Measurements from ENCODE around the gene KRT77.

The KRT77 gene

GRCh38 chr12:52735816-52736632 is 32.7 kb upstream of the KRT77 start:
- no peak overlapping the region for H3K4me2 ChIP-seq (ENCODE audit: low read length)
- H3K4me3 ChIP-seq (ENCODE audit: low read length): no peak overlapping the region
- no peaks in the 10 kb centered on the region for H3K9me3 ChIP-seq (ENCODE audit: insufficient read depth, low read length)
- H3K27ac ChIP-seq (ENCODE audit: low read length): no peak overlapping the region
- no peaks in the 10 kb centered on the region for H3K79me2 ChIP-seq (ENCODE audit: low read length)
- no peaks in the 10 kb centered on the region for H4K20me1 ChIP-seq (ENCODE audit: insufficient read depth, low read length)
- H3K36me3 ChIP-seq (replicated peaks; ENCODE audit: low read depth, low read length): no peaks in the 10 kb centered on the region
- H3K4me1 ChIP-seq (ENCODE audit: low read length): no peaks in the 10 kb centered on the region
- TF ChIP-seq CTCF (IDR thresholded peaks at IDR 0.05; ENCODE audit: low read depth, low read length) (no peak), EZH2phosphoT487 (IDR thresholded peaks at IDR 0.05; ENCODE audit: low read depth) (no peak)
- H2AFZ ChIP-seq (ENCODE audit: low read depth, low read length): no peak overlapping the region
- H3K9ac ChIP-seq (ENCODE audit: low read length): no peak overlapping the region
- 0 out of 2 replicates have a peak, but pooled peaks cover 2% of the 10 kb centered on the region for H3K27me3 ChIP-seq (ENCODE audit: low read depth, low read length)

- Histone ChIP-seq H2AFZ (ENCODE audit: low read depth, low read length) (no peak overlapping the region), H3K27me3 (ENCODE audit: low read depth, low read length) (peaks cover 2% of the 10 kb centered on the region; the same call in 1 of the 2 replicates), H3K79me2 (ENCODE audit: low read length) (no peaks in the 10 kb centered on the region), H3K4me2 (ENCODE audit: low read length) (no peak overlapping the region), H3K27ac (ENCODE audit: low read length) (no peak overlapping the region), H3K36me3 (replicated peaks; ENCODE audit: low read depth, low read length) (no peaks in the 10 kb centered on the region), H4K20me1 (ENCODE audit: insufficient read depth, low read length) (no peaks in the 10 kb centered on the region), H3K4me1 (ENCODE audit: low read length) (no peaks in the 10 kb centered on the region), H3K4me3 (ENCODE audit: low read length) (no peak overlapping the region), H3K9ac (ENCODE audit: low read length) (no peak overlapping the region), H3K9me3 (ENCODE audit: insufficient read depth, low read length) (no peaks in the 10 kb centered on the region)
- no peak for TF ChIP-seq EZH2phosphoT487 (IDR thresholded peaks at IDR 0.05; ENCODE audit: low read depth)
- no peak for TF ChIP-seq CTCF (IDR thresholded peaks at IDR 0.05; ENCODE audit: low read depth, low read length)
Measured at GRCh38 chr12:52735106-52735505, 31.8 kb upstream of the KRT77 start.

- H3K9ac ChIP-seq (ENCODE audit: low read length): no peak overlapping the region
- no peaks in the 10 kb centered on the region for H3K4me1 ChIP-seq (ENCODE audit: low read length)
- no peaks in the 10 kb centered on the region for H3K9me3 ChIP-seq (ENCODE audit: insufficient read depth, low read length)
- no peak overlapping the region for H2AFZ ChIP-seq (ENCODE audit: low read depth, low read length)
- no peak for TF ChIP-seq CTCF (IDR thresholded peaks at IDR 0.05; ENCODE audit: low read depth, low read length)
- no peak for TF ChIP-seq EZH2phosphoT487 (IDR thresholded peaks at IDR 0.05; ENCODE audit: low read depth)
- H4K20me1 ChIP-seq (ENCODE audit: insufficient read depth, low read length): no peaks in the 10 kb centered on the region
- H3K4me3 ChIP-seq (ENCODE audit: low read length): no peak overlapping the region
- H3K27ac ChIP-seq (ENCODE audit: low read length): no peak overlapping the region
- no peaks in the 10 kb centered on the region for H3K79me2 ChIP-seq (ENCODE audit: low read length)
- H3K36me3 ChIP-seq (replicated peaks; ENCODE audit: low read depth, low read length): no peaks in the 10 kb centered on the region
- H3K27me3 ChIP-seq (ENCODE audit: low read depth, low read length): peaks cover 21% of the 10 kb centered on the region
- no peak overlapping the region for H3K4me2 ChIP-seq (ENCODE audit: low read length)
Measured at GRCh38 chr12:52730793-52731192, 27.5 kb upstream of the KRT77 start.

GRCh38 chr12:52730383-52730782 is 27.1 kb upstream of the KRT77 start:
- Histone ChIP-seq H3K9ac (ENCODE audit: low read length) (no peak overlapping the region), H4K20me1 (ENCODE audit: insufficient read depth, low read length) (no peaks in the 10 kb centered on the region), H3K27me3 (ENCODE audit: low read depth, low read length) (peaks cover 21% of the 10 kb centered on the region), H3K9me3 (ENCODE audit: insufficient read depth, low read length) (no peaks in the 10 kb centered on the region), H3K27ac (ENCODE audit: low read length) (no peak overlapping the region), H3K4me2 (ENCODE audit: low read length) (no peak overlapping the region), H3K4me3 (ENCODE audit: low read length) (no peak overlapping the region), H3K36me3 (replicated peaks; ENCODE audit: low read depth, low read length) (no peaks in the 10 kb centered on the region), H3K79me2 (ENCODE audit: low read length) (no peaks in the 10 kb centered on the region), H3K4me1 (ENCODE audit: low read length) (no peaks in the 10 kb centered on the region), H2AFZ (ENCODE audit: low read depth, low read length) (no peak overlapping the region)
- no peak for TF ChIP-seq CTCF (IDR thresholded peaks at IDR 0.05; ENCODE audit: low read depth, low read length)
- TF ChIP-seq EZH2phosphoT487 (IDR thresholded peaks at IDR 0.05; ENCODE audit: low read depth): no peak

All from OCI-LY3 (cell line).